Measurements from ENCODE around the gene ROR1. TPM values are rescaled to one million over a fixed set of nuclear protein-coding genes. Genes with fewer than 3 reads are reported as not detected.

The ROR1 gene
- total and polyA plus RNA-seq, 2 donors (not counting 3 experiments of a cell fraction or from before 2014, with no cell fraction given): 2.6 to 3.5 TPM

DNA sequence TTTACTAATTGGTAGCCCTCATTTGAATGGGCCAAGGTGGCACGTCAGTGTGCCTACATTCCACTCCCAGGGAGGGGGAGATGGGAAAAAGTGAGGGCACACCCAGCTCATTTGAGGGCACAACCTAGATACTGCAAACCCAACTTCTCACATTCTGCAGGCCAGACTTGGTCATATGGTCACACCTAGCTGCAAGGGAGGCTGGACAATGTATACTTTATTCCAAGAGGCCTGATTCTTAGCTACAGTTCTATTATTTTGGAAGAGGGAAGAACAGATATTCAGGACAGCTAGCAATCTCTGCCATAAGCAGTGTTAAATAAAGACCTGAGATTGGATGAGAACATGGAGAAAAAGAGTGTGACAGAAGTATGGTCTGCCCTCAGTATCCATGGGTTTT lies 180.4 kb downstream of the ROR1 start:
- intact Hi-C loops (cut with micrococcal nuclease) (no loop called here), dilution Hi-C loops (cut with MboI; ENCODE audit: extremely low pct_ligation_motif_present, low sequenced_read_pairs) (no loop called here)
- no peak overlapping the region for H3K9ac ChIP-seq (replicated peaks; ENCODE audit: extremely low read depth, insufficient read depth, low read length)
- no peak overlapping the region for H3K4me3 ChIP-seq (replicated peaks in 1 of 3; ENCODE audit: insufficient read depth in 1 of 3, low read depth in 1 of 3, low read length in 3 of 3)
- no peak for FAIRE-seq
- ChIA-PET POLR2A (no interaction called here), CTCF (interaction anchor here (1.1 to 1.4 kb wide), 2 partner anchors 13 to 262 kb away, joined by 3 read pairs; no protein-coding TSS in a partner anchor)
- no peaks in the 10 kb centered on the region for H4K20me1 ChIP-seq (replicated peaks; ENCODE audit: control insufficient read depth, extremely low read depth, insufficient read depth, low read length)
- TF ChIP-seq POLR2AphosphoS5 (IDR thresholded peaks at IDR 0.05; ENCODE audit: insufficient read depth, low read depth, low read length): no peak
- TF ChIP-seq, protein P1, sequence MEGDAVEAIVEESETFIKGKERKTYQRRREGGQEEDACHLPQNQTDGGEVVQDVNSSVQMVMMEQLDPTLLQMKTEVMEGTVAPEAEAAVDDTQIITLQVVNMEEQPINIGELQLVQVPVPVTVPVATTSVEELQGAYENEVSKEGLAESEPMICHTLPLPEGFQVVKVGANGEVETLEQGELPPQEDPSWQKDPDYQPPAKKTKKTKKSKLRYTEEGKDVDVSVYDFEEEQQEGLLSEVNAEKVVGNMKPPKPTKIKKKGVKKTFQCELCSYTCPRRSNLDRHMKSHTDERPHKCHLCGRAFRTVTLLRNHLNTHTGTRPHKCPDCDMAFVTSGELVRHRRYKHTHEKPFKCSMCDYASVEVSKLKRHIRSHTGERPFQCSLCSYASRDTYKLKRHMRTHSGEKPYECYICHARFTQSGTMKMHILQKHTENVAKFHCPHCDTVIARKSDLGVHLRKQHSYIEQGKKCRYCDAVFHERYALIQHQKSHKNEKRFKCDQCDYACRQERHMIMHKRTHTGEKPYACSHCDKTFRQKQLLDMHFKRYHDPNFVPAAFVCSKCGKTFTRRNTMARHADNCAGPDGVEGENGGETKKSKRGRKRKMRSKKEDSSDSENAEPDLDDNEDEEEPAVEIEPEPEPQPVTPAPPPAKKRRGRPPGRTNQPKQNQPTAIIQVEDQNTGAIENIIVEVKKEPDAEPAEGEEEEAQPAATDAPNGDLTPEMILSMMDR (IDR thresholded peaks at IDR 0.05; ENCODE audit: extremely low read depth in 1 of 2, insufficient read depth in 1 of 2, low read depth in 1 of 2, low read length in 2 of 2): no peak
- TF ChIP-seq, protein P2, sequence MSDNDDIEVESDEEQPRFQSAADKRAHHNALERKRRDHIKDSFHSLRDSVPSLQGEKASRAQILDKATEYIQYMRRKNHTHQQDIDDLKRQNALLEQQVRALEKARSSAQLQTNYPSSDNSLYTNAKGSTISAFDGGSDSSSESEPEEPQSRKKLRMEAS (IDR thresholded peaks at IDR 0.05; ENCODE audit: insufficient read depth, insufficient read length): no peak
- no peak for TF ChIP-seq JUN (IDR thresholded peaks at IDR 0.05; ENCODE audit: borderline replicate concordance, insufficient read depth, insufficient read length, low read depth)
- TF ChIP-seq FOS (IDR thresholded peaks at IDR 0.05; ENCODE audit: borderline replicate concordance, insufficient read depth, low read length): no peak
- no peak for TF ChIP-seq POLR2A (IDR thresholded peaks at IDR 0.05; ENCODE audit: low read depth, low read length)
- TF ChIP-seq GATA2 (IDR thresholded peaks at IDR 0.05; ENCODE audit: insufficient read depth, insufficient read length, low read depth, low read length): no peak
- TF ChIP-seq MYC (IDR thresholded peaks at IDR 0.05; ENCODE audit: low read depth, low read length): no peak
- no peak for TF ChIP-seq EZH2 (IDR thresholded peaks at IDR 0.05; ENCODE audit: borderline replicate concordance, low read depth, low read length, severe bottlenecking)
- H3K4me2 ChIP-seq (ENCODE audit: insufficient read depth, low read length): no peak overlapping the region
- H3K4me1 ChIP-seq (ENCODE audit: control insufficient read depth, extremely low read depth, insufficient read depth, low read length): no peaks in the 10 kb centered on the region
- H3K9me1 ChIP-seq (replicated peaks; ENCODE audit: control insufficient read depth, extremely low read depth, insufficient read depth, low read length): no peaks in the 10 kb centered on the region
- no peaks in the 10 kb centered on the region for H3K79me2 ChIP-seq (ENCODE audit: control insufficient read depth, insufficient read depth, low read length)
- no peak overlapping the region for H2AFZ ChIP-seq (ENCODE audit: low read depth, low read length)
- H3K27ac ChIP-seq (ENCODE audit: insufficient read depth, low read depth, low read length): no peak overlapping the region
- no peaks in the 10 kb centered on the region for H3K9me3 ChIP-seq (replicated peaks; ENCODE audit: control insufficient read depth, insufficient read depth, low read length)
- peaks cover 0 to 1% of the 10 kb centered on the region in 2 experiments for H3K27me3 ChIP-seq (ENCODE audit: control insufficient read depth in 2 of 2, insufficient read depth in 2 of 2, low read length in 2 of 2)
- H3K36me3 ChIP-seq (ENCODE audit: control insufficient read depth in 2 of 2, extremely low read depth in 1 of 2, insufficient read depth in 2 of 2, low read length in 2 of 2): no peaks in the 10 kb centered on the region
- DNase-seq (ENCODE audit: low read depth, low spot score): no peak
- no TSS peak for BruUV-seq (replicated peaks)

Data from endothelial cell of umbilical vein (primary cell).